H1 (cell line): Measurements from ENCODE around the gene CLTCL1. TPM values are rescaled to one million over a fixed set of nuclear protein-coding genes. Genes with fewer than 3 reads are reported as not detected.
A peak's percentile ranks its signal among the peaks of the same experiment; 100 is the strongest.

Experiments
- CBX5 ChIP-seq: fragments of 300-800, 300-1000 bp; sonication (generic); IDR thresholded peaks from 2 replicates; pipeline ENCODE4 v1.7.1; 2016; ENCODE audit warnings: antibody characterized with exemption, low read length, low read depth
- CEBPB ChIP-seq: IDR thresholded peaks from 2 replicates; pipeline ENCODE4 v1.6.1; 2012; ENCODE audit warnings: low read depth, low read length
- CHD7 ChIP-seq: fragments of 300-600 bp; sonication (generic); IDR thresholded peaks from 2 replicates; pipeline ENCODE4 v1.7.1; 2012; ENCODE audit warnings: low read length, moderate library complexity, mild to moderate bottlenecking, inconsistent platforms; ENCODE audit not compliant: insufficient replicate concordance
- CREB1 ChIP-seq: IDR thresholded peaks from 2 replicates; pipeline ENCODE4 v1.6.1; 2012; ENCODE audit warnings: inconsistent platforms
- KDM5A ChIP-seq: fragments of 200-600 bp; IDR thresholded peaks from 2 replicates; pipeline ENCODE4 v1.7.1; 2012; ENCODE audit warnings: mild to moderate bottlenecking, low read length, inconsistent platforms, mixed read lengths
- MAX ChIP-seq: IDR thresholded peaks from 2 replicates; pipeline ENCODE4 v1.6.1; 2012; ENCODE audit warnings: inconsistent platforms
- POU5F1 ChIP-seq: IDR thresholded peaks from 2 replicates; pipeline ENCODE4 v1.6.1; 2011; ENCODE audit warnings: low read depth, mild to moderate bottlenecking, low read length, moderate library complexity
- SAP30 ChIP-seq: fragments of 300-600 bp; sonication (generic); IDR thresholded peaks from 2 replicates; pipeline ENCODE4 v1.7.1; 2012; ENCODE audit warnings: low read length, moderate library complexity, mild to moderate bottlenecking, inconsistent platforms; ENCODE audit not compliant: insufficient read depth, insufficient replicate concordance
- TAF1 ChIP-seq: IDR thresholded peaks from 2 replicates; pipeline ENCODE4 v1.6.1; 2011; ENCODE audit warnings: mild to moderate bottlenecking, low read depth, low read length
- TBP ChIP-seq: IDR thresholded peaks from 2 replicates; pipeline ENCODE4 v1.6.1; 2011; ENCODE audit warnings: low read depth, low read length, improper control_type of control experiment
- YY1 ChIP-seq: IDR thresholded peaks from 2 replicates; pipeline ENCODE4 v1.6.1; 2011; ENCODE audit warnings: low read depth, mild to moderate bottlenecking, low read length
- ZNF274 ChIP-seq: IDR thresholded peaks from 2 replicates; pipeline ENCODE4 v1.7.0; 2012; ENCODE audit warnings: low read length, borderline replicate concordance; ENCODE audit errors: extremely low read depth
- polyA plus RNA-seq, 7 experiments: library from polyadenylated mRNA; depleted of rRNA in 3 of 7; stranded (reverse) in 5 of 7; unstranded in 2 of 7; fragments of >200 nt in 5 of 7; fragments of 200-250 nt in 2 of 7; gene quantifications; 1 replicate in 5 of 7; 2 replicates in 1 of 7; 4 replicates in 1 of 7; pipeline versions ENCODE4 v1.2.1 to v1.2.3, GENCODE V29; 2011 to 2013; ENCODE audit warnings: missing spikeins in 2 of 7, mixed read lengths in 2 of 7
- total RNA-seq: library from RNA; stranded (reverse); fragmentation: NEBNext Ultra II Directional; extraction: Animal tissue kit (Norgen Biotek cat#: 25700); gene quantifications from 2 replicates; pipeline ENCODE4 v1.2.1, GENCODE V29; 2021

The CLTCL1 gene
- total and polyA plus RNA-seq, 2 of the 8 experiments (the other 6 are each of a cell fraction or from before 2014, with no cell fraction given) = 12.4 to 17.0 TPM

GRCh38 chr22:19179497-19180048 lies 111.9 kb downstream of the CLTCL1 start (continued):
- TF ChIP-seq SAP30 (no peak), YY1 (no peak; the same call in 1 of the 2 replicates), CREB1 (no peak), CBX5 (no peak), MAX (0 out of 2 replicates have a peak, but pooled peaks have one; percentile 17), ZNF274 (no peak), CHD7 (no peak), POU5F1 (no peak), TAF1 (peak; percentile 45; the same call in 1 of the 2 replicates), KDM5A (no peak), CEBPB (no peak), TBP (no peak)
